GM12891 (cell line): ENCODE measurements around the gene ASNS.

Source experiments
- POLR2A ChIP-seq: IDR thresholded peaks from 2 replicates; pipeline ENCODE4 v1.6.1; 2011; ENCODE audit warnings: low read depth, low read length, control low read depth
- POLR2AphosphoS5 ChIP-seq: IDR thresholded peaks from 2 replicates; pipeline ENCODE4 v1.6.1; 2011; ENCODE audit warnings: low read depth, low read length, control low read depth

DNA sequence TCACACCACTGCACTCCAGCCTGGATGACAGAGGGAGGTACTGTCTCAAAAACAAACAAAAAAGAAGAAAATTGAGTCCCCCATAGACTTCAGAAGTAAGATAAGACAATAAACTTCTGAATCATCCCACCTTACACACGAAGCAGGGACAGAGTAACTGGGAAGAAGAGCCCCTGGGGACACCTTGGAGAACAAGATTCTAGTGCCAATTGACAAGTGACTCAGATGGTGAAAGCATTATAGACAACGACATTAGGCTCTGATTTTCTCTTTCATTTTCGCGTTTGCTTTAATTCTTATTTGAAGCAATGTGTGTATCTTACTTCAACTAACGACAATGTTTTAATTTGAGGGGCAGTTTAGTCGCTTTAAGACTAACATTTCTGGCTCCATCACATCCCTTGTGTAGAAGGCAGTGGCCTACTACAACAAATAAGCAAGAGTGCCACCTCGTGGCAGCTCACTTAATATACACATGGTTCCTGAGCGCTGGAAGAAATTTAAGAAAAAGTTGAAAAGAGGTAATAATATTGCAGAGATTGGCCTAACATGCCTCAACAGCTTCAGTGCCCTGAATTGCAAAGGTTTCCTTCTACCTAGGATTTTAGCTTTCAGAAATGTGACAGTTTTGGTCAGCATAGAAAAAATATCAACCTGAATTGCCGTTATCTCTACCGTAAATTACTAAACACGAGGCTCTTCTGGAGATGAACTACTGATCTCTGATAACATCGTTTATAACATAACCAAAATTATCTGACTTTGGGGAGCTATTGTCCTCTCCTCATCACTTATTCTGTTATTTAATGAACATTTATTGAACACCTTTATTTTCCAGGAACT is 36.7 kb downstream of the ASNS start:
- TF ChIP-seq POLR2A = no peak
- no peak for TF ChIP-seq POLR2AphosphoS5
